Measurements from ENCODE around the gene CDKAL1.

Gene CDKAL1

DNA sequence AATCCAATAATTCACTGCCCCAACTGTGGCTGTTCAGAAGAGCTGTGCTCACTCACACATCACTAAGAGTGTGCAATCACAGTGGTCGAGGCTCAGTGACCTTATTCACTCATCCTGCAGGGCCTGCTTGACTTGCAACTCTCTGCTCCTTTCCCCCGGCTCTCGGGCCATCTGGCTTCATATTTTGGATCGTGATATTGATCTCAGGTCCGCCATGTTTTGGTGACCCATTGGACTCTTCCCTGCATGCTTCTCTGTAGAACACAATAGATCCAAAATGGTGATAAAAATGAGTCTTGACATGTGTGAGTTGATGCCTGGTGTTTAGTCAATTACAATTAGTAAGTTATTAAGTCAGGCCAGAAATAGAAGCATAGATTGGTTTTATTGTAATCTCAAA, 745.4 kb downstream of the CDKAL1 start:
- no peak for DNase-seq

DNA sequence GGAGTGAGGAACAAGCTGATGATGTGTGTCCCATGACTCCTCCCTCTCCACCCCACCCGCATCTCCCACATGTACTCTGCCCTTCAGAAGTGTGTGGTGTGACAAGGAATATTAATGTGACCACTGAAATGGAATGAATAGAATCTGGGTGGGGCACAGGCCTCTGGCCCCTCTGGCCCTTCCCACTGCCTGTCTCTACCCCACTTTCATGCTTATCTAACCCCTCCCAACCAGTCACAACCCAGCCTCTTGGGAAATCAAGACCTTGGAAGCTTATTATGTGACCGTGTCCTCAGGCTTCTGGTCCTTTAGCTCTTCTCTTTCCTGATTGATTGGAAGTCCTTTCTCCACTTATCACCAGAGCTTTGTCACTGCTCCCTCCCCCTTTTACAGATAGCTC, 747.1 kb downstream of the CDKAL1 start:
- no peak for DNase-seq

Data from amniotic stem cell (primary cell).